IPS-NIHi11 (cell line): ENCODE results near the gene INPP5F.
"Not testable (repeated sequence)": the region's sequence is repeated elsewhere in the genome, so short reads cannot be mapped to it uniquely, and the experiment has no call there.

Experiments
- DNase-seq: peaks from one replicate; pipeline ENCODE4 v3.0.0; 2012; ENCODE audit warnings: mixed read lengths, low spot score

Gene INPP5F

GRCh38 chr10:119740096-119740495 is 14.2 kb downstream of the INPP5F start:
- no peak for DNase-seq

GRCh38 chr10:119742947-119743648 is 17.2 kb downstream of the INPP5F start:
- DNase-seq = peak; percentile 10

- no peak for DNase-seq
These were observed 22.1 kb downstream of the INPP5F start for GRCh38 chr10:119747940-119748339.

GRCh38 chr10:119748871-119749270 is 23.0 kb downstream of the INPP5F start:
- no peak for DNase-seq

GRCh38 chr10:119749455-119749854 is 23.6 kb downstream of the INPP5F start:
- DNase-seq = no peak

GRCh38 chr10:119750391-119751230 is 24.8 kb downstream of the INPP5F start:
- DNase-seq = peak; percentile 71

GRCh38 chr10:119753309-119753708 is 27.5 kb downstream of the INPP5F start:
- no peak for DNase-seq

- no peak for DNase-seq
These were observed 28.2 kb downstream of the INPP5F start for GRCh38 chr10:119754085-119754484.

GRCh38 chr10:119754936-119755335 is 29.1 kb downstream of the INPP5F start:
- no peak for DNase-seq

- DNase-seq = no peak
These were observed 29.6 kb downstream of the INPP5F start for GRCh38 chr10:119755446-119755845.

GRCh38 chr10:119758448-119759195 is 32.8 kb downstream of the INPP5F start:
- no peak for DNase-seq

- DNase-seq = no peak
These were observed 34.0 kb downstream of the INPP5F start for GRCh38 chr10:119759832-119760231.

GRCh38 chr10:119761106-119761505 is 35.3 kb downstream of the INPP5F start:
- no peak for DNase-seq

GRCh38 chr10:119762035-119762434 is 36.2 kb downstream of the INPP5F start:
- DNase-seq = no peak

GRCh38 chr10:119762805-119763798 is 37.3 kb downstream of the INPP5F start:
- DNase-seq = no peak

GRCh38 chr10:119768455-119769094 is 42.7 kb downstream of the INPP5F start:
- no peak for DNase-seq

- no peak for DNase-seq
These were observed 44.0 kb downstream of the INPP5F start for GRCh38 chr10:119769886-119770285.

- no peak for DNase-seq
These were observed 45.1 kb downstream of the INPP5F start for GRCh38 chr10:119770928-119771327.

GRCh38 chr10:119772334-119772733 is 46.5 kb downstream of the INPP5F start:
- DNase-seq = no peak

GRCh38 chr10:119773041-119773440 is 47.2 kb downstream of the INPP5F start:
- not testable (repeated sequence) for DNase-seq

GRCh38 chr10:119775529-119775928 is 49.7 kb downstream of the INPP5F start:
- no peak for DNase-seq
